AG09309 (cell line): ENCODE measurements around the gene FAM168A.

Source experiments
- DNase-seq: peaks from one replicate; pipeline ENCODE4 v3.0.0-alpha.2; 2010; ENCODE audit warnings: low read depth
- H3K4me3 ChIP-seq: 2 replicates; pipeline ENCODE4 v1.5.1; 2011; ENCODE audit warnings: mild to moderate bottlenecking, low read depth, low read length, moderate library complexity; ENCODE audit not compliant: control insufficient read depth
- TF ChIP-seq, protein P1 (sequence below): IDR thresholded peaks from 2 replicates; pipeline ENCODE4 v1.5.1; 2011; ENCODE audit warnings: mild to moderate bottlenecking, low read depth, low read length, inconsistent platforms; ENCODE audit not compliant: insufficient read depth, control insufficient read depth; ENCODE audit errors: missing control alignments

Gene FAM168A

DNA sequence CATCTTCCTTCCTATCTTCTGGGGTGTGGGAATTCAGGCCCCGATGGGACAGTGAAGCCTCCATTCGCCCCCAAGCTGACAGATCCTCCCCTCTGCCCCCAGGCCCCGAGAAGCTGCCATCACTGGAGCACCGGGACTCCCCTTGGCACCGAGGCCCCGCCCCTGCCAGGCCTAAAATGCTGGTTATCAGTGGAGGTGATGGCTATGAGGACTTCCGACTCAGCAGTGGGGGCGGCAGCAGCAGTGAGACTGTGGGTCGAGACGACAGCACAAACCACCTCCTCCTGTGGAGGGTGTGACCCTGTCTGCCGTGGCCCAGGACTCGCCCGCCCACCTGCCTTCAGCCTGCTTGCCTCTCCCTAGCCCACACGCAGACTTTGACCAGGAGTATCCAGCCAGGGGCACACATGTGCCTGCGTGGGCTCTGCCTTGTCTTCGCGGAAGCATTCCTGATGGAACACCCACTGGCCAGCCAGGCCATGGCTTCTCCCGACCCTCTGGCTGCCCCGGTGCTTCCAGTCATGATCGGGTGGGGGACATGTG lies 230.4 kb downstream of the FAM168A start:
- DNase-seq, result no peak
- H3K4me3 ChIP-seq, result no peak overlapping the region
- TF ChIP-seq, protein P1, sequence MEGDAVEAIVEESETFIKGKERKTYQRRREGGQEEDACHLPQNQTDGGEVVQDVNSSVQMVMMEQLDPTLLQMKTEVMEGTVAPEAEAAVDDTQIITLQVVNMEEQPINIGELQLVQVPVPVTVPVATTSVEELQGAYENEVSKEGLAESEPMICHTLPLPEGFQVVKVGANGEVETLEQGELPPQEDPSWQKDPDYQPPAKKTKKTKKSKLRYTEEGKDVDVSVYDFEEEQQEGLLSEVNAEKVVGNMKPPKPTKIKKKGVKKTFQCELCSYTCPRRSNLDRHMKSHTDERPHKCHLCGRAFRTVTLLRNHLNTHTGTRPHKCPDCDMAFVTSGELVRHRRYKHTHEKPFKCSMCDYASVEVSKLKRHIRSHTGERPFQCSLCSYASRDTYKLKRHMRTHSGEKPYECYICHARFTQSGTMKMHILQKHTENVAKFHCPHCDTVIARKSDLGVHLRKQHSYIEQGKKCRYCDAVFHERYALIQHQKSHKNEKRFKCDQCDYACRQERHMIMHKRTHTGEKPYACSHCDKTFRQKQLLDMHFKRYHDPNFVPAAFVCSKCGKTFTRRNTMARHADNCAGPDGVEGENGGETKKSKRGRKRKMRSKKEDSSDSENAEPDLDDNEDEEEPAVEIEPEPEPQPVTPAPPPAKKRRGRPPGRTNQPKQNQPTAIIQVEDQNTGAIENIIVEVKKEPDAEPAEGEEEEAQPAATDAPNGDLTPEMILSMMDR, result no peak

DNA sequence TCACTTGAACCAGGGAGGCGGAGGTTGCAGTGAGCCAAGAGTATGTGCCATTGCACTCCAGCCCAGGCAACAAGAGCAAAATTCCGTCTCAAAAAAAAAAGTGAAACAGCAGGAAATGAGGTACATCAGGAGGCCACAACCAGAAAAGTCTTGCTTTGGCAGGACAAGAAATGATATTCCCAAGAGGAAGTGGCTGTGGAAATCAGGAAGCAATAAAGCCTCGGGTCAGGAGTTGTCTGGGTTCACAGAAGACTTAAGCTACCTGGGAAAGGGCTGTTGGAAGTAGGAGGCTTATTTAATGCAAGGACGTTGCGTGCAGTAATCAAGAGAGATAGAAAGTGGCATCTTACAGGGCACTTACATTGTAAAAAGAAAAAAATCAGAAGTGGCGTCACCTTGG lies 231.0 kb downstream of the FAM168A start:
- DNase-seq, result no peak
- TF ChIP-seq, protein P1, result no peak
- H3K4me3 ChIP-seq, result no peak overlapping the region

DNA sequence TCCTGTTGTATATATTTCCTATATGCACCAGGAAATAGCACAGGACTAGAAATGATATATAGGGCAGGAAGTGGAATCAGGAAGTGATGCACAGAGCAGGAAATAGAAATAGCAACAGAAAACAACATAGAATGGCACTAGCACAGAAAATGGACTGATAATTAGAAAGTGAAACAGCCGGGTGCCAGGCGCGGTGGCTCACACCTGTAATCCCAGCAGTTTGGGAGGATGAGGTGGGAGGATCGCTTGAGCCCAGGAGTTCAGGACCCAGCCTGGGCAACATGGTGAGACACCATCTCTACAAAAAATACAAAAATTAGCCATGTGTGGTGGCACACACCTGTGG lies 231.7 kb downstream of the FAM168A start:
- DNase-seq, result no peak
- TF ChIP-seq, protein P1, result no peak
- no peak overlapping the region for H3K4me3 ChIP-seq

DNA sequence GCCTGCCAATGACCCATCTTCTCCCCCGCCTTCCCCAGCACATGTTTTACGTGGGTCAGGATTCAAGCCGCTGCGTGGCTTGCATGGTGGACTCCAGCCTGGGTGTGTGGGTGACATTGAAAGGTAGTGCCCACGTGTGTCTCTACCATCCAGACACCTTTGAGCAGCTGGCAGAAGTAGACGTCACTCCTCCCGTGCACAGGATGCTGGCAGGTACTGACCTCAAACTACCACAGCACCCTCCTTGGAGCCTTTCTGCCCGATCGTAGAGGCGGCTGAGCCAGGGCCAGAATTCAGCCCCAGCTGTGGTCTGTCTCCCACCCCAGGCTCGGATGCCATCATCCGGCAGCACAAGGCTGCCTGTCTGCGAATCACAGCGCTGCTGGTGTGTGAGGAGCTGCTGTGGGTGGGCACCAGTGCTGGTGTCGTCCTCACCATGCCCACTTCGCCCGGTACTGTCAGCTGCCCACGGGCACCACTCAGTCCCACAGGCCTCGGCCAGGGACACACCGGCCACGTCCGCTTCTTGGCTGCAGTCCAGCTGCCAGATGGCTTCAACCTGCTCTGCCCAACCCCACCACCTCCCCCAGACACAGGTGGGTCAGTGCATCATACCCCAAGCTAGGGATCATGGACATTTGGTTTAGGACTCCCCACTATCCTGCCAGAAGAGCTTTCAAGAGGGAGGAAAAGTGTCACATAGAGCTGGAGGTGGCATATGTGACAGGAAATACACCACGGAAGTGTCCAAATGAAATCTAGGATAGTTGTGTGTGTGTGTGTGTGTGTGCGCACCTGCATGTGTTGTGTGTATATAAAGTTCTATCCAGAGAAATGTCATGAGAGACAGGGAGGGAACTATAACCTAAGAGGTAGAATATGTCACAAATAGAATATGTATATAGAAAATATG lies 232.3 kb downstream of the FAM168A start:
- no peak for DNase-seq
- TF ChIP-seq, protein P1, result no peak
- H3K4me3 ChIP-seq, result no peak overlapping the region

DNA sequence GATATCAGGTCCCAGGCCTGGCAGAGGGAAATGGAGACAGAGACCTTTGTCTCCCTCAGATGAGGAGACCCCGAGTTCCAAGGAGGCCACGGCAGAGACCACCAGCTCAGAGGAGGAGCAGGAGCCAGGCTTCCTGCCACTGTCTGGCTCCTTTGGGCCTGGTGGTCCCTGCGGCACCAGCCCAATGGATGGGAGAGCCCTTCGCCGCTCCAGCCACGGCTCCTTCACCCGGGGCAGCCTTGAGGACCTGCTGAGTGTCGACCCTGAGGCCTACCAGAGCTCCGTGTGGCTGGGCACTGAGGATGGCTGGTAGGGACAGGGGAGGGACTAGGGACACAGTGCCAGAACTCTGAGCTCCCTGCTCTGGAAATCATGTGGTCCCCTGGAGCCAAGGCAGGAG lies 234.8 kb downstream of the FAM168A start:
- TF ChIP-seq, protein P1, result no peak
- no peak overlapping the region for H3K4me3 ChIP-seq
- DNase-seq, result no peak

DNA sequence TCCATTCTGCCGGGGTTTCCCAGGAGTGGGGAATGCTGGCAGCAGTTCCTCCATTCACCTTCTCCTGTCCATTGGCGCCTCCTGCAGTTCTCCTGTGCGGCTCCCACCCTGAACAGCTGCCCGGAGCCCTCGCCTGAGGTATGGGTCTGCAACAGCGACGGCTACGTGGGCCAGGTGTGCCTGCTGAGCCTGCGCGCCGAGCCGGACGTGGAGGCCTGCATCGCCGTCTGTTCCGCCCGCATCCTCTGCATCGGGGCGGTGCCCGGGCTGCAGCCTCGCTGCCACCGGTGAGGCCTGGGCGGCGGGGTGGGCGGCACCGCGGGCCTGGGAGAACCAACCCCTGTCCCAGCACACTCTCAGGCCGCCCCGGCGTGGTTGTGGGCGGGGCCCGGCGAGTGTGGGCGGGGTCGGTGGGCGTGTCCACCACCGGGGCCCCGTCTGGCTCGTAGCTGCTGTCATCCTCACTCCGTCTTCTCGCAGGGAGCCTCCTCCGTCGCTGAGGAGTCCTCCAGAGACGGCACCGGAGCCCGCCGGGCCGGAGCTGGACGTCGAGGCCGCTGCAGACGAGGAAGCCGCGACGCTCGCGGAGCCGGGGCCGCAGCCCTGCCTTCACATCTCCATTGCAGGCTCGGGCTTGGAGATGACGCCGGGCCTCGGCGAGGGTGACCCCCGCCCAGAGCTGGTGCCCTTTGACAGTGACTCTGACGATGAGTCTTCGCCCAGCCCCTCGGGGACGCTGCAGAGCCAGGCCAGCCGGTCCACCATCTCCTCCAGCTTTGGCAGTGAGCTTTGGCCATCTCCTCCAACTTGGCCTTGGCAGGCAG lies 235.7 kb downstream of the FAM168A start:
- no peak overlapping the region for H3K4me3 ChIP-seq
- TF ChIP-seq, protein P1, result no peak
- DNase-seq, result no peak
